CD14-positive monocyte (primary cell): ENCODE results near the gene SGPL1. TPM values are rescaled to one million over a fixed set of nuclear protein-coding genes. Genes with fewer than 3 reads are reported as not detected.

Experiments used
- DNase-seq, 3 donors: peaks; one replicate each; pipeline ENCODE4 v3.0.0-alpha.2; 2011 to 2022
- H2AFZ ChIP-seq: 2 replicates; pipeline ENCODE4 v1.6.0; 2012; ENCODE audit warnings: mild to moderate bottlenecking, low read depth, low read length, inconsistent platforms; ENCODE audit not compliant: insufficient read depth, poor library complexity, severe bottlenecking
- H3K27ac ChIP-seq, 2 donors: 1 replicate in 1 of 2; 2 replicates in 1 of 2; pipeline ENCODE4 v1.5.1; 2012 to 2013; ENCODE audit warnings: low read length in 2 of 2, control low read depth in 1 of 2, inconsistent platforms in 1 of 2, low read depth in 1 of 2, mild to moderate bottlenecking in 1 of 2
- H3K27me3 ChIP-seq, 2 donors: one replicate each; pipeline versions ENCODE4 v1.6.0 to v1.6.1; 2011 to 2013; ENCODE audit warnings: low read length in 2 of 2; ENCODE audit not compliant: control insufficient read depth in 2 of 2, insufficient read depth in 2 of 2
- H3K36me3 ChIP-seq, 2 donors: replicated peaks in 1 of 2; 1 replicate in 1 of 2; 2 replicates in 1 of 2; pipeline versions ENCODE4 v1.5.1 to v1.6.1; 2012 to 2013; ENCODE audit warnings: low read length in 2 of 2, control low read depth in 1 of 2, inconsistent platforms in 1 of 2, mild to moderate bottlenecking in 1 of 2; ENCODE audit not compliant: insufficient read depth in 2 of 2, control insufficient read depth in 1 of 2
- H3K4me1 ChIP-seq, 2 donors: 1 replicate in 1 of 2; 2 replicates in 1 of 2; pipeline versions ENCODE4 v1.5.1 to v1.6.1; 2012 to 2013; ENCODE audit warnings: low read length in 2 of 2, control low read depth in 1 of 2, inconsistent platforms in 1 of 2, mild to moderate bottlenecking in 1 of 2, moderate library complexity in 1 of 2; ENCODE audit not compliant: insufficient read depth in 2 of 2, control insufficient read depth in 1 of 2
- H3K4me2 ChIP-seq: replicated peaks from 2 replicates; pipeline ENCODE3; 2012; ENCODE audit warnings: low read length, moderate library complexity, mild to moderate bottlenecking; ENCODE audit not compliant: poor library complexity, severe bottlenecking; ENCODE audit errors: extremely low read depth
- H3K4me3 ChIP-seq, 3 experiments: fragments of 200-600 bp in 1 of 3; sonication (generic) in 1 of 3; replicated peaks in 1 of 3; 1 replicate in 2 of 3; 2 replicates in 1 of 3; pipeline ENCODE4 v1.5.1; 2011 to 2013; ENCODE audit warnings: low read length in 3 of 3, mild to moderate bottlenecking in 3 of 3, control low read depth in 2 of 3, low read depth in 2 of 3, inconsistent platforms in 1 of 3, moderate library complexity in 1 of 3
- H3K79me2 ChIP-seq: 2 replicates; pipeline ENCODE4 v1.6.0; 2012; ENCODE audit warnings: mild to moderate bottlenecking, control low read depth, inconsistent platforms, low read length, moderate library complexity; ENCODE audit not compliant: insufficient read depth
- H3K9ac ChIP-seq: 2 replicates; pipeline ENCODE4 v1.6.0; 2017; ENCODE audit warnings: low read length, mild to moderate bottlenecking; ENCODE audit not compliant: insufficient read depth, poor library complexity, severe bottlenecking
- H3K9me3 ChIP-seq, 2 donors: replicated peaks in 1 of 2; 1 replicate in 1 of 2; 2 replicates in 1 of 2; pipeline versions ENCODE4 v1.5.1 to v1.6.1; 2012 to 2013; ENCODE audit warnings: low read length in 2 of 2, control low read depth in 1 of 2; ENCODE audit not compliant: control insufficient read depth in 1 of 2, insufficient read depth in 1 of 2
- H4K20me1 ChIP-seq: 2 replicates; pipeline ENCODE4 v1.6.0; 2012; ENCODE audit warnings: mild to moderate bottlenecking, low read length, control low read depth, moderate library complexity; ENCODE audit not compliant: insufficient read depth
- H3K27ac Mint-ChIP-seq, 7 donors: one replicate each; pipeline ENCODE4 v1.8.0; 2020; ENCODE audit warnings: mild to moderate bottlenecking in 7 of 7, mixed read lengths in 7 of 7, moderate library complexity in 6 of 7, inconsistent platforms in 2 of 7
- H3K27me3 Mint-ChIP-seq, 3 donors: one replicate each; pipeline ENCODE4 v1.8.0; 2021 to 2022; ENCODE audit warnings: low read depth in 3 of 3, mild to moderate bottlenecking in 3 of 3, mixed read lengths in 3 of 3, moderate library complexity in 3 of 3, inconsistent platforms in 1 of 3
- H3K36me3 Mint-ChIP-seq, 2 donors: one replicate each; pipeline ENCODE4 v1.8.0; 2020; ENCODE audit warnings: mixed read lengths in 2 of 2, inconsistent platforms in 1 of 2, mild to moderate bottlenecking in 1 of 2
- H3K4me1 Mint-ChIP-seq: one replicate; pipeline ENCODE4 v1.8.0; 2020; ENCODE audit warnings: mild to moderate bottlenecking, mixed read lengths
- H3K4me3 Mint-ChIP-seq, 2 donors: one replicate each; pipeline ENCODE4 v1.8.0; 2020; ENCODE audit warnings: mild to moderate bottlenecking in 2 of 2, mixed read lengths in 2 of 2, moderate library complexity in 1 of 2
- H3K9me3 Mint-ChIP-seq, 7 donors: one replicate each; pipeline ENCODE4 v1.8.0; 2020 to 2022; ENCODE audit warnings: mixed read lengths in 7 of 7, mild to moderate bottlenecking in 6 of 7, moderate library complexity in 6 of 7, inconsistent platforms in 2 of 7
- WGBS: methylation state at CpG from one replicate; pipeline ENCODE4 v1.1.5; 2013; ENCODE audit warnings: missing lambda C conversion rate; ENCODE audit not compliant: insufficient coverage; 5-methylcytosine and 5-hydroxymethylcytosine counted together
- intact Hi-C, 2 donors: fragments of 100-400 bp; cut with micrococcal nuclease; formaldehyde crosslinking; loops; one replicate each; pipeline versions ENCODE4 v1.15.0 to v1.15.1; 2023
- polyA plus RNA-seq, 3 donors: library from polyadenylated mRNA; depleted of rRNA in 1 of 3; unstranded in 2 of 3; stranded (reverse) in 1 of 3; fragments of 300-500 nt in 2 of 3; fragments of >200 nt in 1 of 3; fragmentation: Illumina TruSeq in 2 of 3; gene quantifications; 1 replicate in 2 of 3; 2 replicates in 1 of 3; pipeline ENCODE4 v1.2.3, GENCODE V29; 2012 to 2021
- TF ChIP-seq, protein P1 (sequence below): fragments of 200-600 bp; IDR thresholded peaks from one replicate; pipeline ENCODE4 v1.8.0; 2022; ENCODE audit warnings: antibody characterized with exemption, mild to moderate bottlenecking

Gene SGPL1
- polyA plus RNA-seq, 3 donors = 16.6 to 26.8 (median 26.1) TPM

DNA sequence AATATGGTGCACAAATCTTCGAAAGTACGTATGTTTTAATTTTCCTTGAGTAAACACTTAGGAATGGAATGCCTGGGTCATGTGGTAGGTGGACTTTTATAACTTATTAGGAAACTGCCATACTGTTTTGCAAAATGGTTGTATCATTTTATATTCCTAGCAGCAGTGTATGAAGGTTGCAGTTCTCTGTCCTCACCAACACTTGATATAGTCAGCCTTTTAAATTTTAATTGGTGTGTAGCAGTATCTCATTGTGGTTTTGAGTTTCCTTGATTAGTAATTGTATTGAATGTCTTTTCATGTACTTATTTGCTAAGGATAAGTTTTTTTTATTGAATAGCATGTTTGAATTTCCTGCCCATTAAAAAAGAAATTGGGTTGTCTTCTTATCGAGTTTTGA is 73.5 kb downstream of the SGPL1 start:
- no CpG with 5 or more reads among the region's 3 CpGs for WGBS
- Mint-ChIP-seq H3K36me3 (peaks cover 6 to 10% of the 10 kb centered on the region in 2 donors), H3K27ac (no peak overlapping the region), H3K27me3 (peaks cover 3% of the 10 kb centered on the region in 3 donors), H3K4me3 (no peak overlapping the region), H3K4me1 (peaks cover 26% of the 10 kb centered on the region), H3K9me3 (no peaks in the 10 kb centered on the region)
- no peak for DNase-seq
- Histone ChIP-seq H3K9me3 (no peaks in the 10 kb centered on the region), H3K36me3 (peaks cover 7 to 12% of the 10 kb centered on the region in 2 donors), H3K9ac (no peak overlapping the region), H3K27ac (no peak overlapping the region), H3K4me1 (peaks cover 15 to 16% of the 10 kb centered on the region in 2 donors), H3K4me2 (no peak overlapping the region), H3K4me3 (no peak overlapping the region), H3K79me2 (no peaks in the 10 kb centered on the region), H2AFZ (no peak overlapping the region), H4K20me1 (peaks cover 6% of the 10 kb centered on the region), H3K27me3 (no peaks in the 10 kb centered on the region)
- intact Hi-C loops = no loop called here
- TF ChIP-seq, protein P1, sequence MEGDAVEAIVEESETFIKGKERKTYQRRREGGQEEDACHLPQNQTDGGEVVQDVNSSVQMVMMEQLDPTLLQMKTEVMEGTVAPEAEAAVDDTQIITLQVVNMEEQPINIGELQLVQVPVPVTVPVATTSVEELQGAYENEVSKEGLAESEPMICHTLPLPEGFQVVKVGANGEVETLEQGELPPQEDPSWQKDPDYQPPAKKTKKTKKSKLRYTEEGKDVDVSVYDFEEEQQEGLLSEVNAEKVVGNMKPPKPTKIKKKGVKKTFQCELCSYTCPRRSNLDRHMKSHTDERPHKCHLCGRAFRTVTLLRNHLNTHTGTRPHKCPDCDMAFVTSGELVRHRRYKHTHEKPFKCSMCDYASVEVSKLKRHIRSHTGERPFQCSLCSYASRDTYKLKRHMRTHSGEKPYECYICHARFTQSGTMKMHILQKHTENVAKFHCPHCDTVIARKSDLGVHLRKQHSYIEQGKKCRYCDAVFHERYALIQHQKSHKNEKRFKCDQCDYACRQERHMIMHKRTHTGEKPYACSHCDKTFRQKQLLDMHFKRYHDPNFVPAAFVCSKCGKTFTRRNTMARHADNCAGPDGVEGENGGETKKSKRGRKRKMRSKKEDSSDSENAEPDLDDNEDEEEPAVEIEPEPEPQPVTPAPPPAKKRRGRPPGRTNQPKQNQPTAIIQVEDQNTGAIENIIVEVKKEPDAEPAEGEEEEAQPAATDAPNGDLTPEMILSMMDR = no peak

DNA sequence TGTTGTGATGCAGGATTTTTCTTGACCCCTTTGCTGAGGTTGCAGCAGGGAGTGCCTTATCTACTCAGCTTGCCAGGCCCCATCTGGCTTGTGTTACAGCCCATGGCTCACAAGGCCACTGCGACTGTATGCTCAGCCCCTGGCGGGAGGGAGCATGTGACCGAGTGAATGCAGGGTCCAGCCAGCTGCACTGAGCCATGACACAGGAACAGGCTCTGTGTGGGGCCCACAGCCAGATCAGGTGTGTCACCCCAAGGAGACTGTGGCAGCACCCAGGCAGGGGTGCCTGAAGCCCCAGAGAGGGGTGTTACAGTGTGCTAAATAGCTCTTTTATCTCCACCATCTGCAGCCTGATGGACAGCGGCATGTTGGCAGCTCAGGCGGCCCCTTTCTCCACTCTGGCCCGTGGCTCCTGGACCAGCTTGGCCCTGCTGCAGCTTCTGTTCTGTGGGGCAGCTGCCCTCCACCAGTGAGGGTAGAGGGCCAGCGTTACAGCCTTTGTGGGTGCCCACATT is 75.2 kb downstream of the SGPL1 start:
- DNase-seq = no peak
- H3K4me2 ChIP-seq = no peak overlapping the region
- peaks cover 0 to 2% (median 0%) of the 10 kb centered on the region in 7 donors for H3K9me3 Mint-ChIP-seq
- no peak overlapping the region for H3K4me3 ChIP-seq
- no peak overlapping the region for H3K27ac ChIP-seq
- intact Hi-C loops = no loop called here
- TF ChIP-seq, protein P1 = no peak
- H3K36me3 ChIP-seq = no peaks in the 10 kb centered on the region
- no peaks in the 10 kb centered on the region for H3K27me3 ChIP-seq
- no peaks in the 10 kb centered on the region for H3K9me3 ChIP-seq
- no peaks in the 10 kb centered on the region for H3K79me2 ChIP-seq
- H3K4me1 ChIP-seq = peaks cover 15 to 16% of the 10 kb centered on the region in 2 donors
- no peak overlapping the region for H3K4me3 Mint-ChIP-seq
- no peak overlapping the region for H2AFZ ChIP-seq
- H3K27me3 Mint-ChIP-seq = peaks cover 3% of the 10 kb centered on the region in 3 donors
- H3K27ac Mint-ChIP-seq = no peak overlapping the region
- H3K4me1 Mint-ChIP-seq = peaks cover 25% of the 10 kb centered on the region
- no peak overlapping the region for H3K9ac ChIP-seq
- 97% methylated on average over 7 of the region's 7 CpGs for WGBS
- H4K20me1 ChIP-seq = peaks cover 6% of the 10 kb centered on the region
- H3K36me3 Mint-ChIP-seq = no peaks in the 10 kb centered on the region
